NCI-H226 (cell line): ENCODE data around the gene CRTAP.
"Not testable (repeated sequence)": the region's sequence is repeated elsewhere in the genome, so short reads cannot be mapped to it uniquely, and the experiment has no call there.

Experiments
- DNase-seq: peaks from one replicate; pipeline ENCODE4 v3.0.0-alpha.2; 2015

The CRTAP gene

GRCh38 chr3:33113772-33114621 lies at the start of gene CRTAP:
TSS of gene CRTAP (plus strand) at chr3:33114014. CDS start at chr3:33114078, 64 bp downstream.
- peak; percentile 95 for DNase-seq

GRCh38 chr3:33064929-33065328 lies 48.9 kb upstream of the CRTAP start:
- DNase-seq, result no peak

- peak; percentile 49 for DNase-seq
Observed at GRCh38 chr3:33067484-33067883, 46.3 kb upstream of the CRTAP start.

GRCh38 chr3:33069862-33070261 lies 44.0 kb upstream of the CRTAP start:
- not testable (repeated sequence) for DNase-seq

GRCh38 chr3:33071181-33071580 lies 42.6 kb upstream of the CRTAP start:
- no peak for DNase-seq

- DNase-seq, result no peak
Observed at GRCh38 chr3:33071946-33072345, 41.9 kb upstream of the CRTAP start.

- DNase-seq, result peak; percentile 20
Observed at GRCh38 chr3:33074217-33075067, 39.4 kb upstream of the CRTAP start.

- no peak for DNase-seq
Observed at GRCh38 chr3:33075995-33076394, 37.8 kb upstream of the CRTAP start.

- no peak for DNase-seq
Observed at GRCh38 chr3:33076952-33077351, 36.9 kb upstream of the CRTAP start.

- no peak for DNase-seq
Observed at GRCh38 chr3:33077976-33078375, 35.8 kb upstream of the CRTAP start.

GRCh38 chr3:33079813-33080212 lies 34.0 kb upstream of the CRTAP start:
- not testable (repeated sequence) for DNase-seq

- no peak for DNase-seq
Observed at GRCh38 chr3:33081812-33082211, 32.0 kb upstream of the CRTAP start.

- no peak for DNase-seq
Observed at GRCh38 chr3:33083958-33084357, 29.9 kb upstream of the CRTAP start.

GRCh38 chr3:33088691-33089090 lies 25.1 kb upstream of the CRTAP start:
- no peak for DNase-seq

- DNase-seq, result no peak
Observed at GRCh38 chr3:33089515-33089914, 24.3 kb upstream of the CRTAP start.

GRCh38 chr3:33091746-33092145 lies 22.1 kb upstream of the CRTAP start:
- DNase-seq, result no peak

GRCh38 chr3:33092496-33093254 lies 21.1 kb upstream of the CRTAP start:
- DNase-seq, result no peak

- no peak for DNase-seq
Observed at GRCh38 chr3:33093847-33094246, 20.0 kb upstream of the CRTAP start.

- no peak for DNase-seq
Observed at GRCh38 chr3:33095436-33095835, 18.4 kb upstream of the CRTAP start.

GRCh38 chr3:33096093-33096868 lies 17.5 kb upstream of the CRTAP start:
- no peak for DNase-seq

- DNase-seq, result no peak
Observed at GRCh38 chr3:33099109-33099645, 14.6 kb upstream of the CRTAP start.

- DNase-seq, result no peak
Observed at GRCh38 chr3:33099701-33100100, 14.1 kb upstream of the CRTAP start.
